Measurements from ENCODE around the gene SEZ6L2.
"Not testable (repeated sequence)": the region's sequence is repeated elsewhere in the genome, so short reads cannot be mapped to it uniquely, and the experiment has no call there.

The SEZ6L2 gene

GRCh38 chr16:29858149-29858849 is 41.1 kb downstream of the SEZ6L2 start:
- in situ Hi-C loops (cut with HindIII; ENCODE audit: low sequenced_read_pairs) = no loop called here

- in situ Hi-C loops (cut with HindIII; ENCODE audit: low sequenced_read_pairs) = no loop called here
Measured at GRCh38 chr16:29857133-29857760, 42.1 kb downstream of the SEZ6L2 start.

GRCh38 chr16:29854520-29855100 is 44.7 kb downstream of the SEZ6L2 start:
- in situ Hi-C loops (cut with HindIII; ENCODE audit: low sequenced_read_pairs) = no loop called here

DNA sequence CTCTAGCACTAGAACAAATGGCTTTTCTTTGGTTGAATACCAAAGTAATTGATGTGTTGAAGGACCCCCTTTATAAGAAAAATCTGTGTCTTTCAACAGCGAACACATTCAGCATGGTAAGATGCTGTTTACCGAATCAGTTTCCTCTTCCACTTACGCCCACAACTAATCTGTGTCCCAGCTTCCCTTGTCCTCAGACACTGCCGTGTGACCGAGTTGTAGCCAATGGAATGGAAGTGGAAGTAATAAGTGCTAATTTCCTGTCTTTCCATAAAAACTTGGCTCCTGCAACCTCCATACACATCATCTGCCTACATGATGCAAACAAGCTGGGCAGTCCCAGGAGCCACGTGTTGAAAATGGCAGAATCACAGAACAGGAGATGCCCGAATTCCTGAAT is 46.7 kb downstream of the SEZ6L2 start:
- in situ Hi-C loops (cut with HindIII; ENCODE audit: low sequenced_read_pairs) = no loop called here

DNA sequence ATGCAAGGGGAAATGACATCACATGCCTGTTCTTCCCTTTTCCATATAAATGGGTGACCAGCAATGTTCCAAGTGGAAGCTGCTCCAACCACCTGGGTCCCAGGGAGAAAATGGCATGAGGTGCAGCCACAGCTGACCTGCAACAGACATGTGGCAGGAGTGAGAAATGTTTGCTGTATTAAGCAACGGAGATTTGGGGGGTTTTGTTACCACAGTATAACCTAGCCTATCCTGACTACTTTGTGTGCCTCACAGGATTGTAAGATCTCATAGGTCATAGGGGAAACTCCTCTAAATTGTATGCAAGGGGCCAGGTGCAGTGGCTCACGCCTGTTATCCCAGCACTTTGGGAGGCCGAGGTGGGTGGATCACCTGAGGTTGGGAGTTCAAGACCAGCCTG is 48.4 kb downstream of the SEZ6L2 start:
- in situ Hi-C loops (cut with HindIII; ENCODE audit: low sequenced_read_pairs) = no loop called here

GRCh38 chr16:29849505-29849904 is 49.8 kb downstream of the SEZ6L2 start:
- in situ Hi-C loops (cut with HindIII; ENCODE audit: low sequenced_read_pairs) = no loop called here

GRCh38 chr16:29848420-29849297 is 50.7 kb downstream of the SEZ6L2 start:
- in situ Hi-C loops (cut with HindIII; ENCODE audit: low sequenced_read_pairs) = no loop called here

DNA sequence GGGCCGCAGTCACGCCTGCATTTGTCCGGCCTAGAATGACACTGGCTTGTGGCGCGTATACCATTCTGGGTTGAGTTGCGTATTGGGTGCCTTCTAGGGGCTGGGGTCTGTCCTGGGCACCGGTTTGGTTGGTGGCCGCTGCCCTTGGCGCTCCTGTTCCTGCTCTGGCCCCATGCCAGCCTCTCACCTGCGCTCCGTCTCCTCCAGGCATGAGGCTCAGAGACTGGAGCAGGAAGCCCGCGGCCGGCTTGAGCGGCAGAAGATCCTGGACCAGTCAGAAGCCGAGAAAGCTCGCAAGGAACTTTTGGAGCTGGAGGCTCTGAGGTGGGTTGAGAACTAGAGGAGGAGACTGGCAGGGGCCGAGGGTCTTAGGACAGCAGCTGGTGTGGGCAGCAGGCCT is 53.7 kb downstream of the SEZ6L2 start:
- in situ Hi-C loops (cut with HindIII; ENCODE audit: low sequenced_read_pairs) = no loop called here

DNA sequence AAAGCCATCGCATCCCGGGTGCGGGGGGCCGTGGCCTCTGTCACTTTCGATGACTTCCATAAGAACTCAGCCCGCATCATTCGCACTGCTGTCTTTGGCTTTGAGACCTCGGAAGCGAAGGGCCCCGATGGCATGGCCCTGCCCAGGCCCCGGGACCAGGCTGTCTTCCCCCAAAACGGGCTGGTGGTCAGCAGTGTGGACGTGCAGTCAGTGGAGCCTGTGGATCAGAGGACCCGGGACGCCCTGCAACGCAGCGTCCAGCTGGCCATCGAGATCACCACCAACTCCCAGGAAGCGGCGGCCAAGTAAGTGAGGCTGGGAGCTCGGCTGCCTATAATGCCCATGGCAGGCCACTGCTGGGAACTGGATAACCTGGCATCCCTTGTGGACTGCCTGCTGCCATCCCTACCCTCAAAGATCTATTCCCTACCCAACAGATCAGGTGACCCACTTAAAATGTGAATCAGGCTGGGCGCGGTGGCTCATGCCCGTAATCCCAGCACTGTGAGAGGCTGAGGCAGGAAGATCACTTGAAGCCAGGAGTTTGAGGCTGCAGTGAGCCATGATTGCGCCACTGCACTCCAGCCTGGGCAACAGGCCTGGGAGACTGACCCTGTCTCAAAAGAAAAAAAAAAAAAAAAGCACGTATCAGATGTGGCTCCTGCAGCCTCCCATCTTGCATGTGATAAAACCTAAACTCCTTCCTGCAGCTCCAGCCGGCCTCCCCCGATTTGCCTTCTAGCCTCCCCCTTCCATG is 54.6 kb downstream of the SEZ6L2 start:
- in situ Hi-C loops (cut with HindIII; ENCODE audit: low sequenced_read_pairs) = no loop called here

GRCh38 chr16:29843931-29844330 is 55.4 kb downstream of the SEZ6L2 start:
- in situ Hi-C loops (cut with HindIII; ENCODE audit: low sequenced_read_pairs) = no loop called here

GRCh38 chr16:29842732-29843346 is 56.5 kb downstream of the SEZ6L2 start:
- in situ Hi-C loops (cut with HindIII; ENCODE audit: low sequenced_read_pairs) = no loop called here

GRCh38 chr16:29841631-29842030 is 57.7 kb downstream of the SEZ6L2 start:
- in situ Hi-C loops (cut with HindIII; ENCODE audit: low sequenced_read_pairs) = no loop called here

DNA sequence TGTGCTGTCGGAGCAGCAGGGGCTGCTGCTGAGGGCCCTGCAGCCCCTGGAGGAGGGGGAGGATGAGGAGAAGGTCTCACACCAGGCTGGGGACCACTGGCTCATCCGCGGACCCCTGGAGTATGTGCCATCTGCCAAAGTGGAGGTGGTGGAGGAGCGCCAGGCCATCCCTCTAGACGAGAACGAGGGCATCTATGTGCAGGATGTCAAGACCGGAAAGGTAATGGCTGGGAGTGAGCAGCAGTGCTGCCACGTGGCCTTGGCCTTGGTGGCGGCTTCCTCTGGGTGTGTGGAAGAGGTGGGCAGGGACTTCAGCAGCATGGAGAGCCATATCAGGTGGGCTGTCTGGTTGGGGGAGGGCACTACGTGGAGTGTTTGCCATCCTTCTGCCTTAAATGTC is 59.1 kb downstream of the SEZ6L2 start:
- in situ Hi-C loops (cut with HindIII; ENCODE audit: low sequenced_read_pairs) = no loop called here

- in situ Hi-C loops (cut with HindIII; ENCODE audit: low sequenced_read_pairs) = no loop called here
Measured at GRCh38 chr16:29839822-29840221, 59.5 kb downstream of the SEZ6L2 start.

GRCh38 chr16:29837841-29838240 is 61.5 kb downstream of the SEZ6L2 start:
- in situ Hi-C loops (cut with HindIII; ENCODE audit: low sequenced_read_pairs) = no loop called here

- in situ Hi-C loops (cut with HindIII; ENCODE audit: low sequenced_read_pairs) = no loop called here
Measured at GRCh38 chr16:29836623-29837022, 62.7 kb downstream of the SEZ6L2 start.

DNA sequence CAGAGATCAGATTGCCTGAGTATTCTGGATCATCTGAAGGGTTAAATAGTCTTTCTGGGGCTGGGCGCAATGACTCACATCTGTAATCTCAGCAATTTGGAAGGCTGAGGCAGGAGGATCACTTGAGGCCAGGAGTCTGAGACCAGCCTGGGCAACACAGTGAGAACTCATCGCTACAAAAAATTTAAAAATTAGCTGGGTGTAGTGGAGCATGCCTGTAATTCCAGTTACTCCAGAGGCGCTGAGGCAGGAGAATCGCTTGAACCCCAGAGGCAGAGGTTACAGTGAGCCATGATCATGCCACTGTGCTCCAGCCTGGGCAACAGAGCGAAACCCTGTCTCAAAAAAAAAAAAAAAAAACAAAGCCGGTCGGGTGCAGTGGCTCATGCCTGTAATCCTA is 63.4 kb downstream of the SEZ6L2 start:
- in situ Hi-C loops (cut with HindIII; ENCODE audit: low sequenced_read_pairs) = no loop called here

GRCh38 chr16:29834079-29834478 is 65.3 kb downstream of the SEZ6L2 start:
- in situ Hi-C loops (cut with HindIII; ENCODE audit: low sequenced_read_pairs) = no loop called here

- in situ Hi-C loops (cut with HindIII; ENCODE audit: low sequenced_read_pairs) = not testable (repeated sequence)
Measured at GRCh38 chr16:29833219-29833618, 66.1 kb downstream of the SEZ6L2 start.

- in situ Hi-C loops (cut with HindIII; ENCODE audit: low sequenced_read_pairs) = no loop called here
Measured at GRCh38 chr16:29831490-29831889, 67.9 kb downstream of the SEZ6L2 start.
